Erythroblast (primary cell): Measurements from ENCODE around the gene SHISA8.

Experiments used
- GATA1 ChIP-seq: IDR thresholded peaks from 2 replicates; pipeline ENCODE4 v1.6.1; 2011; ENCODE audit warnings: low read depth, mild to moderate bottlenecking, control low read depth, low read length, moderate library complexity
- POLR2A ChIP-seq: IDR thresholded peaks from 2 replicates; pipeline ENCODE4 v1.6.1; 2011; ENCODE audit warnings: mild to moderate bottlenecking, low read length

- TF ChIP-seq POLR2A (no peak), GATA1 (no peak)
These were observed 44.1 kb downstream of the SHISA8 start for GRCh38 chr22:41870786-41871185.
